ENCODE data around the gene SPDEF. TPM values are rescaled to one million over a fixed set of nuclear protein-coding genes. Genes with fewer than 3 reads are reported as not detected.

Gene SPDEF
- total RNA-seq, 2 donors from 2014 or later, result not detected

GRCh38 chr6:34570066-34570833 is 14.1 kb upstream of the SPDEF start:
- ATAC-seq (no peak), DNase-seq (no peak)
- H3K9me3 ChIP-seq, result no peaks in the 10 kb centered on the region
- TF ChIP-seq CTCF (IDR thresholded peaks at IDR 0.05) (no peak), POLR2A (IDR thresholded peaks at IDR 0.05) (no peak)
- no peak overlapping the region for H3K4me3 ChIP-seq
- H3K27me3 ChIP-seq, result no peaks in the 10 kb centered on the region
- intact Hi-C loops (cut with DNase I), result no loop called here
- WGBS, 2 donors, result 71 to 72% methylated on average over 21 of the region's 21 CpGs
- H3K27ac ChIP-seq, result no peak overlapping the region
- no peaks in the 10 kb centered on the region for H3K4me1 ChIP-seq
- H3K36me3 ChIP-seq (replicated peaks in 1 of 2; ENCODE audit: insufficient read depth in 1 of 2, low read depth in 2 of 2), result no peaks in the 10 kb centered on the region

GRCh38 chr6:34569361-34569973 is 13.3 kb upstream of the SPDEF start:
- 54 to 62% methylated on average over 5 of the region's 5 CpGs for WGBS, 2 donors
- Histone ChIP-seq H3K4me3 (no peak overlapping the region), H3K27ac (no peak overlapping the region), H3K27me3 (no peaks in the 10 kb centered on the region), H3K9me3 (no peaks in the 10 kb centered on the region), H3K4me1 (no peaks in the 10 kb centered on the region), H3K36me3 (replicated peaks in 1 of 2; ENCODE audit: insufficient read depth in 1 of 2, low read depth in 2 of 2) (no peaks in the 10 kb centered on the region)
- DNase-seq (no peak), ATAC-seq (no peak)
- intact Hi-C loops (cut with DNase I), result no loop called here
- TF ChIP-seq POLR2A (IDR thresholded peaks at IDR 0.05) (no peak), CTCF (IDR thresholded peaks at IDR 0.05) (no peak)

GRCh38 chr6:34568341-34569201 is 12.4 kb upstream of the SPDEF start:
- no peaks in the 10 kb centered on the region for H3K9me3 ChIP-seq
- no peak for ATAC-seq
- H3K4me3 ChIP-seq, result no peak overlapping the region
- TF ChIP-seq POLR2A (IDR thresholded peaks at IDR 0.05), result no peak
- no peak for TF ChIP-seq CTCF (IDR thresholded peaks at IDR 0.05)
- H3K36me3 ChIP-seq (replicated peaks in 1 of 2; ENCODE audit: insufficient read depth in 1 of 2, low read depth in 2 of 2), result no peaks in the 10 kb centered on the region
- intact Hi-C loops (cut with DNase I), result no loop called here
- no peak overlapping the region for H3K27ac ChIP-seq
- WGBS, 2 donors, result 60 to 70% methylated on average over 4 to 12 of the region's 12 CpGs
- no peaks in the 10 kb centered on the region for H3K4me1 ChIP-seq
- no peaks in the 10 kb centered on the region for H3K27me3 ChIP-seq
- DNase-seq, result no peak

GRCh38 chr6:34566830-34567546 is 10.9 kb upstream of the SPDEF start:
- no peak for DNase-seq
- Histone ChIP-seq H3K27ac (no peak overlapping the region), H3K4me3 (no peak overlapping the region), H3K9me3 (no peaks in the 10 kb centered on the region), H3K27me3 (no peaks in the 10 kb centered on the region), H3K4me1 (no peaks in the 10 kb centered on the region), H3K36me3 (replicated peaks in 1 of 2; ENCODE audit: insufficient read depth in 1 of 2, low read depth in 2 of 2) (no peaks in the 10 kb centered on the region)
- intact Hi-C loops (cut with DNase I), result no loop called here
- no peak for ATAC-seq
- WGBS, 2 donors, result 65 to 67% methylated on average over 10 to 14 of the region's 14 CpGs
- TF ChIP-seq CTCF (IDR thresholded peaks at IDR 0.05) (no peak), POLR2A (IDR thresholded peaks at IDR 0.05) (no peak)

Data from body of pancreas (tissue), 4 donors.